Neural crest cell (in vitro differentiated cells): ENCODE measurements around the gene TRAPPC12. TPM values are rescaled to one million over a fixed set of nuclear protein-coding genes. Genes with fewer than 3 reads are reported as not detected.

Source experiments
- DNase-seq: peaks from one replicate; pipeline ENCODE4 v3.0.0; 2021; ENCODE audit warnings: low read depth, mixed read lengths, low spot score
- H3K27ac Mint-ChIP-seq: one replicate; pipeline ENCODE4 v1.8.0; 2021; ENCODE audit warnings: mild to moderate bottlenecking, mixed read lengths; ENCODE audit not compliant: unreplicated experiment
- H3K27me3 Mint-ChIP-seq: 2 replicates; pipeline ENCODE4 v1.8.0; 2021; ENCODE audit warnings: low read depth, mild to moderate bottlenecking, mixed read lengths
- H3K36me3 Mint-ChIP-seq: 2 replicates; pipeline ENCODE4 v1.8.0; 2021; ENCODE audit warnings: low read depth, mild to moderate bottlenecking, mixed read lengths
- H3K4me1 Mint-ChIP-seq: 2 replicates; pipeline ENCODE4 v1.8.0; 2021; ENCODE audit warnings: mixed read lengths
- H3K4me3 Mint-ChIP-seq: one replicate; pipeline ENCODE4 v1.8.0; 2021; ENCODE audit warnings: mild to moderate bottlenecking, mixed read lengths
- H3K9me3 Mint-ChIP-seq: 2 replicates; pipeline ENCODE4 v1.8.0; 2021; ENCODE audit warnings: mixed read lengths
- CTCF ChIP-seq: fragments of 200-600 bp; sonication (generic); conservative IDR thresholded peaks from 2 replicates; pipeline ENCODE4 v1.5.0; 2021; ENCODE audit warnings: antibody characterized with exemption, mild to moderate bottlenecking
- total RNA-seq: library from RNA; stranded (reverse); gene quantifications from 2 replicates; pipeline ENCODE4 v1.2.1, GENCODE V29; 2021

The TRAPPC12 gene
- total RNA-seq, 1 donor from 2014 or later, result 96.9 TPM

GRCh38 chr2:3433339-3433699 is 53.8 kb downstream of the TRAPPC12 start:
- no peaks in the 10 kb centered on the region for H3K9me3 Mint-ChIP-seq
- H3K4me3 Mint-ChIP-seq, result no peak overlapping the region
- no peaks in the 10 kb centered on the region for H3K4me1 Mint-ChIP-seq
- no peak for DNase-seq
- no peak for TF ChIP-seq CTCF
- H3K36me3 Mint-ChIP-seq, result no peaks in the 10 kb centered on the region
- H3K27ac Mint-ChIP-seq, result no peak overlapping the region
- no peaks in the 10 kb centered on the region for H3K27me3 Mint-ChIP-seq

- Mint-ChIP-seq H3K27ac (no peak overlapping the region), H3K9me3 (peaks cover 3% of the 10 kb centered on the region), H3K27me3 (no peaks in the 10 kb centered on the region), H3K36me3 (peaks cover 4% of the 10 kb centered on the region), H3K4me3 (no peak overlapping the region), H3K4me1 (peaks cover 4% of the 10 kb centered on the region)
- DNase-seq, result no peak
- no peak for TF ChIP-seq CTCF
Observed at GRCh38 chr2:3433776-3434400, 54.4 kb downstream of the TRAPPC12 start.

- no peak for DNase-seq
- Mint-ChIP-seq H3K4me1 (peaks cover 4% of the 10 kb centered on the region), H3K4me3 (no peak overlapping the region), H3K27me3 (no peaks in the 10 kb centered on the region), H3K9me3 (peaks cover 3% of the 10 kb centered on the region), H3K27ac (no peak overlapping the region), H3K36me3 (peaks cover 4% of the 10 kb centered on the region)
- TF ChIP-seq CTCF, result no peak
Observed at GRCh38 chr2:3434654-3435053, 55.2 kb downstream of the TRAPPC12 start.

GRCh38 chr2:3435445-3435844 is 56.0 kb downstream of the TRAPPC12 start:
- Mint-ChIP-seq H3K4me1 (peaks cover 4% of the 10 kb centered on the region), H3K27me3 (no peaks in the 10 kb centered on the region), H3K36me3 (peaks cover 4% of the 10 kb centered on the region), H3K4me3 (no peak overlapping the region), H3K27ac (no peak overlapping the region), H3K9me3 (peaks cover 3% of the 10 kb centered on the region)
- no peak for DNase-seq
- no peak for TF ChIP-seq CTCF

- peaks cover 4% of the 10 kb centered on the region for H3K4me1 Mint-ChIP-seq
- no peaks in the 10 kb centered on the region for H3K27me3 Mint-ChIP-seq
- H3K4me3 Mint-ChIP-seq, result no peak overlapping the region
- no peak for DNase-seq
- peaks cover 3% of the 10 kb centered on the region for H3K9me3 Mint-ChIP-seq
- no peak for TF ChIP-seq CTCF
- H3K36me3 Mint-ChIP-seq, result peaks cover 8% of the 10 kb centered on the region
- H3K27ac Mint-ChIP-seq, result no peak overlapping the region
Observed at GRCh38 chr2:3440477-3440876, 61.0 kb downstream of the TRAPPC12 start.
